WERI-Rb-1 (cell line): ENCODE data around the gene TNN.
"Not testable (repeated sequence)": the region's sequence is repeated elsewhere in the genome, so short reads cannot be mapped to it uniquely, and the experiment has no call there.

ENCODE experiments used
- DNase-seq: peaks from one replicate; pipeline ENCODE4 v3.0.0-alpha.2; 2020
- H3K27ac ChIP-seq: fragments of 250-450 bp; sonication (Bioruptor Pico); 2 replicates; pipeline ENCODE4 v1.5.1; 2020; ENCODE audit warnings: mild to moderate bottlenecking, moderate library complexity
- H3K27me3 ChIP-seq: fragments of 250-450 bp; sonication (Bioruptor Pico); 2 replicates; pipeline ENCODE4 v1.5.1; 2021; ENCODE audit warnings: mild to moderate bottlenecking, low read depth, moderate library complexity; ENCODE audit not compliant: insufficient read depth, severe bottlenecking
- H3K36me3 ChIP-seq: fragments of 250-450 bp; sonication (Bioruptor Pico); 2 replicates; pipeline ENCODE4 v1.5.1; 2020; ENCODE audit warnings: mild to moderate bottlenecking, moderate library complexity
- H3K4me3 ChIP-seq: 2 replicates; pipeline ENCODE4 v1.5.1; 2011; ENCODE audit warnings: low read depth, mild to moderate bottlenecking, control low read depth, low read length
- H3K9me3 ChIP-seq: fragments of 250-450 bp; sonication (Bioruptor Pico); 2 replicates; pipeline ENCODE4 v1.5.1; 2021; ENCODE audit warnings: mild to moderate bottlenecking, moderate library complexity; ENCODE audit not compliant: severe bottlenecking
- CTCF ChIP-seq: IDR thresholded peaks from 2 replicates; pipeline ENCODE4 v1.5.1; 2011; ENCODE audit warnings: low read depth, mild to moderate bottlenecking, control low read depth, inconsistent platforms, low read length

Gene TNN

GRCh38 chr1:175043824-175044223, 23.8 kb upstream of the TNN start:
- no peaks in the 10 kb centered on the region for H3K27me3 ChIP-seq
- DNase-seq: no peak
- TF ChIP-seq CTCF: no peak
- H3K4me3 ChIP-seq: no peak overlapping the region
- H3K36me3 ChIP-seq: no peaks in the 10 kb centered on the region
- no peak overlapping the region for H3K27ac ChIP-seq
- H3K9me3 ChIP-seq: no peaks in the 10 kb centered on the region

GRCh38 chr1:175044591-175044990, 23.0 kb upstream of the TNN start:
- not testable (repeated sequence) for H3K9me3 ChIP-seq, DNase-seq, H3K27ac ChIP-seq, H3K36me3 ChIP-seq, H3K27me3 ChIP-seq, H3K4me3 ChIP-seq

GRCh38 chr1:175045097-175045496, 22.5 kb upstream of the TNN start:
- no peaks in the 10 kb centered on the region for H3K9me3 ChIP-seq
- no peaks in the 10 kb centered on the region for H3K36me3 ChIP-seq
- no peak overlapping the region for H3K27ac ChIP-seq
- no peaks in the 10 kb centered on the region for H3K27me3 ChIP-seq
- no peak for DNase-seq
- H3K4me3 ChIP-seq: no peak overlapping the region
- no peak for TF ChIP-seq CTCF

- no peak for TF ChIP-seq CTCF
- Histone ChIP-seq H3K4me3 (no peak overlapping the region), H3K27me3 (no peaks in the 10 kb centered on the region), H3K36me3 (no peaks in the 10 kb centered on the region), H3K9me3 (no peaks in the 10 kb centered on the region), H3K27ac (no peak overlapping the region)
- no peak for DNase-seq
Measured at GRCh38 chr1:175045519-175045918, 22.1 kb upstream of the TNN start.

GRCh38 chr1:175050992-175051391, 16.6 kb upstream of the TNN start:
- H3K36me3 ChIP-seq: no peaks in the 10 kb centered on the region
- DNase-seq: no peak
- no peaks in the 10 kb centered on the region for H3K27me3 ChIP-seq
- H3K27ac ChIP-seq: no peak overlapping the region
- no peak for TF ChIP-seq CTCF
- H3K4me3 ChIP-seq: no peak overlapping the region
- H3K9me3 ChIP-seq: no peaks in the 10 kb centered on the region

GRCh38 chr1:175054736-175055135, 12.9 kb upstream of the TNN start:
- H3K4me3 ChIP-seq: no peak overlapping the region
- no peaks in the 10 kb centered on the region for H3K27me3 ChIP-seq
- no peak overlapping the region for H3K27ac ChIP-seq
- no peaks in the 10 kb centered on the region for H3K36me3 ChIP-seq
- no peaks in the 10 kb centered on the region for H3K9me3 ChIP-seq
- no peak for TF ChIP-seq CTCF
- no peak for DNase-seq
